Smooth muscle cell (in vitro differentiated cells): Measurements from ENCODE around the gene ADH1A. TPM values are rescaled to one million over a fixed set of nuclear protein-coding genes. Genes with fewer than 3 reads are reported as not detected.

ENCODE experiments used
- DNase-seq: peaks from one replicate; lab custom pipeline; 2025; ENCODE audit not compliant: unreplicated experiment; lab: John Stamatoyannopoulos, UW
- H2AFZ ChIP-seq: fragments of 200-600 bp; sonication (generic); 2 replicates; pipeline ENCODE4 v1.6.0; 2016; ENCODE audit warnings: antibody characterized with exemption, low read depth, mild to moderate bottlenecking
- H3F3A ChIP-seq: fragments of 200-600 bp; sonication (generic); 2 replicates; pipeline ENCODE4 v1.6.0; 2017; ENCODE audit warnings: antibody characterized with exemption, low read depth
- H3K27ac ChIP-seq: fragments of 200-600 bp; sonication (generic); 2 replicates; pipeline ENCODE4 v1.5.1; 2016; ENCODE audit warnings: low read depth, mild to moderate bottlenecking
- H3K27me3 ChIP-seq: fragments of 200-600 bp; sonication (generic); 2 replicates; pipeline ENCODE4 v1.6.1; 2016; ENCODE audit warnings: low read depth, mild to moderate bottlenecking
- H3K36me3 ChIP-seq: fragments of 200-600 bp; sonication (generic); 2 replicates; pipeline ENCODE4 v1.5.1; 2016; ENCODE audit warnings: low read depth
- H3K4me1 ChIP-seq: fragments of 200-600 bp; sonication (generic); 2 replicates; pipeline ENCODE4 v1.5.1; 2016; ENCODE audit warnings: low read depth
- H3K4me2 ChIP-seq: fragments of 200-600 bp; sonication (generic); 2 replicates; pipeline ENCODE4 v1.6.0; 2016; ENCODE audit warnings: mild to moderate bottlenecking
- H3K4me3 ChIP-seq: fragments of 200-600 bp; sonication (generic); 2 replicates; pipeline ENCODE4 v1.5.1; 2016; ENCODE audit warnings: mild to moderate bottlenecking
- H3K79me2 ChIP-seq: fragments of 200-600 bp; sonication (generic); 2 replicates; pipeline ENCODE4 v1.6.0; 2016; ENCODE audit warnings: low read depth, mild to moderate bottlenecking
- H3K9ac ChIP-seq: fragments of 200-600 bp; sonication (generic); 2 replicates; pipeline ENCODE4 v1.6.0; 2016; ENCODE audit warnings: low read depth
- H3K9me3 ChIP-seq: fragments of 200-600 bp; sonication (generic); replicated peaks from 2 replicates; pipeline ENCODE4 v1.5.1; 2016; ENCODE audit warnings: low read depth
- H4K20me1 ChIP-seq: fragments of 200-600 bp; sonication (generic); 2 replicates; pipeline ENCODE4 v1.6.0; 2016; ENCODE audit warnings: low read depth
- WGBS: methylation state at CpG from one replicate; pipeline ENCODE4 v1.1.7; 2016; ENCODE audit warnings: low lambda C conversion rate; 5-methylcytosine and 5-hydroxymethylcytosine counted together
- polyA plus RNA-seq: library from polyadenylated mRNA; unstranded; fragments of >200 nt; fragmentation: Nextera tagmentation; extraction: Ambion mirVana; gene quantifications from 2 replicates; pipeline ENCODE4 v1.2.1, GENCODE V29; 2016
- total RNA-seq: library from RNA; depleted of rRNA; stranded (reverse); fragments of >200 nt; gene quantifications from 2 replicates; pipeline ENCODE4 v1.2.3, GENCODE V29; 2014
- TF ChIP-seq, protein P1 (sequence below): fragments of 200-600 bp; sonication (generic); IDR thresholded peaks from 2 replicates; pipeline ENCODE4 v1.5.1; 2017; ENCODE audit warnings: borderline replicate concordance, mild to moderate bottlenecking, antibody characterized with exemption; ENCODE audit not compliant: insufficient read depth, poor library complexity, severe bottlenecking

Gene ADH1A
- total and polyA plus RNA-seq, 2 experiments from 2014 or later = not detected

DNA sequence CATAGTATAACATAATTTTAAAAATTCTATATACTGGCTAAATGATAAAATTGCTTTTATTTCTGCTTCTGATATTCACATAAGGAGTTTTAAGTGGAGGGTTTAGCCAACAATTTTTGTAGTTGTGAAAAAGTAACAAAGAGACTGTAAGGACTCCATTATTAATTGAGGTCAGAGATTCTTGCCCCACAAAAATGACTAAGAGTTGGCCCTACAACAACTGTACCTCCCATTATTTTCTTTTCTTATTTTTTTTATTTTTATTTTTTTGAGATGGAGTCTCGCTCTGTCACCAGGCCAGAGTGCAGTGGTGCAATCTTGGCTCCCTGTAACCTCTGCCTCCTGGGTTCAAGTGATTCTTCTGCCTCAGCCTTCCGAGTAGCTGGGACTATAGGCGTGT lies 39.9 kb upstream of the ADH1A start:
- no peaks in the 10 kb centered on the region for H3K79me2 ChIP-seq
- H3F3A ChIP-seq = no peaks in the 10 kb centered on the region
- H3K4me1 ChIP-seq = no peaks in the 10 kb centered on the region
- H3K27ac ChIP-seq = no peak overlapping the region
- H3K9me3 ChIP-seq = no peaks in the 10 kb centered on the region
- no peak overlapping the region for H2AFZ ChIP-seq
- H3K36me3 ChIP-seq = no peaks in the 10 kb centered on the region
- no peak overlapping the region for H3K4me3 ChIP-seq
- H3K9ac ChIP-seq = no peak overlapping the region
- H3K27me3 ChIP-seq = no peaks in the 10 kb centered on the region
- H4K20me1 ChIP-seq = no peaks in the 10 kb centered on the region
- no peak for DNase-seq
- 93% methylated on average over 3 of the region's 3 CpGs for WGBS
- TF ChIP-seq, protein P1, sequence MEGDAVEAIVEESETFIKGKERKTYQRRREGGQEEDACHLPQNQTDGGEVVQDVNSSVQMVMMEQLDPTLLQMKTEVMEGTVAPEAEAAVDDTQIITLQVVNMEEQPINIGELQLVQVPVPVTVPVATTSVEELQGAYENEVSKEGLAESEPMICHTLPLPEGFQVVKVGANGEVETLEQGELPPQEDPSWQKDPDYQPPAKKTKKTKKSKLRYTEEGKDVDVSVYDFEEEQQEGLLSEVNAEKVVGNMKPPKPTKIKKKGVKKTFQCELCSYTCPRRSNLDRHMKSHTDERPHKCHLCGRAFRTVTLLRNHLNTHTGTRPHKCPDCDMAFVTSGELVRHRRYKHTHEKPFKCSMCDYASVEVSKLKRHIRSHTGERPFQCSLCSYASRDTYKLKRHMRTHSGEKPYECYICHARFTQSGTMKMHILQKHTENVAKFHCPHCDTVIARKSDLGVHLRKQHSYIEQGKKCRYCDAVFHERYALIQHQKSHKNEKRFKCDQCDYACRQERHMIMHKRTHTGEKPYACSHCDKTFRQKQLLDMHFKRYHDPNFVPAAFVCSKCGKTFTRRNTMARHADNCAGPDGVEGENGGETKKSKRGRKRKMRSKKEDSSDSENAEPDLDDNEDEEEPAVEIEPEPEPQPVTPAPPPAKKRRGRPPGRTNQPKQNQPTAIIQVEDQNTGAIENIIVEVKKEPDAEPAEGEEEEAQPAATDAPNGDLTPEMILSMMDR = no peak
- H3K4me2 ChIP-seq = no peak overlapping the region

DNA sequence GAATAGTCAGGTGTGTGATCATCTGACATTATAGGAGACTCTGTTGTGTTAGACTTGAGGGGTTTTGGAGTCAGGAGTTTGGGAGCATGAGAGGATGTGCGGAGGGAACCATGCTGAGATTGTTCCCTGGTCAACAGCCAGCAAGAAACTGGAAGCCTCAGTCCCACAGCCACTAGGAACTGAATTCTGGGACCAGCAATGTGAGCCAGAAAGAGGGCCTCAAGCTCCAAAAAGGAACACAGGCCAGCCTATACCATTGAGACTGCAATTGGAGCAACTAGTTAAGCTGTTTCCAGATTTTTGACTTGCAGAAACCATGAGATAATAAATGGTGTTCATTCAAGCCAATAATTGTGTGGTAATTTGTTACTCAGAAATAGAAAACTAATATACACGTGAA lies 39.1 kb upstream of the ADH1A start:
- no peak overlapping the region for H3K27ac ChIP-seq
- H4K20me1 ChIP-seq = no peaks in the 10 kb centered on the region
- 87% methylated on average over 2 of the region's 2 CpGs for WGBS
- no peaks in the 10 kb centered on the region for H3K4me1 ChIP-seq
- no peak for DNase-seq
- H3K9me3 ChIP-seq = no peaks in the 10 kb centered on the region
- H3K4me3 ChIP-seq = no peak overlapping the region
- no peak overlapping the region for H2AFZ ChIP-seq
- H3K79me2 ChIP-seq = no peaks in the 10 kb centered on the region
- TF ChIP-seq, protein P1 = no peak
- no peak overlapping the region for H3K4me2 ChIP-seq
- H3F3A ChIP-seq = no peaks in the 10 kb centered on the region
- no peaks in the 10 kb centered on the region for H3K27me3 ChIP-seq
- H3K36me3 ChIP-seq = no peaks in the 10 kb centered on the region
- no peak overlapping the region for H3K9ac ChIP-seq

DNA sequence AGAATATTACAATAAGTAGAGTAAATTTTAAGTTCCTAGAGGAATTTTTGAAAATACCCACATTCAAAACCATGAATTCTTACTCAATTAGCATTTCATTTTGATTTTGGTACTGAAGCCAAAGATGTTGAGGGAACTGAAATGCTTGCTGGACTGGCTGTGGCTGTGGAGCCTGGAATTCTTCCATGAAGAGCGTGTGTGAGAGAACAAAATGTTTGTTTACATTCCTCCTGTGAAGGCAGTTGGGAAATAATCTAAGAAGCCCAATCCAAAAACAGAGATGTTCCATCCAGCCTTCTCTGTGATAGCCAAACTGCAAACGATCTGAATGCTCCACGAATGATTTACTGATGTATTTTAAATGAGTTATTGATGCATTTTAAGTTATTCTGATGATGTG lies 34.2 kb upstream of the ADH1A start:
- Histone ChIP-seq H3K9ac (no peak overlapping the region), H3K79me2 (no peaks in the 10 kb centered on the region), H3K4me3 (no peak overlapping the region), H3K4me2 (no peak overlapping the region), H3K27ac (no peak overlapping the region), H3K27me3 (no peaks in the 10 kb centered on the region), H3K9me3 (no peaks in the 10 kb centered on the region), H3K36me3 (no peaks in the 10 kb centered on the region), H4K20me1 (no peaks in the 10 kb centered on the region), H3K4me1 (peaks cover 10% of the 10 kb centered on the region), H2AFZ (no peak overlapping the region), H3F3A (no peaks in the 10 kb centered on the region)
- WGBS = 66% methylated on average over 3 of the region's 3 CpGs
- TF ChIP-seq, protein P1 = no peak
- DNase-seq = no peak

DNA sequence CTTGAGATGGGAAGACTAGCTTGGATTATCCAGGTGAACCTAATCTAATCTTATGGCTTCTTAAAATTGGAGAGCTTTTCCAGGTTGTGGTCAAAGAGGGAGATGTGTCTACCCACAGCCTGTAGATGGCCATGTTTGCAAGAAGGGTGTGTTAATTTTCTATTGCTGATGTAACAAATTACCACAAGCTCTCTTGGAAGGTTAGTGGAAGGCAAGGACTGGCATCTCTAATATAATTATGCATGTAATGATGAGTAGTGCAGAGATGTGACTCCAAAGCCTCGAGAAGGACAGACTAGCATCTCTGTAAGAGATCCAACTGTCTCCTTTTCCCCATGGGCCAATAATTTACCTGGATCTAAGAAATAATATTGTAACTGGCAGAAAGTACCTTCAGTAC lies 33.6 kb upstream of the ADH1A start:
- DNase-seq = no peak
- H2AFZ ChIP-seq = no peak overlapping the region
- H3K27me3 ChIP-seq = no peaks in the 10 kb centered on the region
- no peaks in the 10 kb centered on the region for H3K9me3 ChIP-seq
- no peak overlapping the region for H3K4me2 ChIP-seq
- H3K4me1 ChIP-seq = peaks cover 10% of the 10 kb centered on the region
- no peak overlapping the region for H3K4me3 ChIP-seq
- TF ChIP-seq, protein P1 = no peak
- no peak overlapping the region for H3K27ac ChIP-seq
- H4K20me1 ChIP-seq = no peaks in the 10 kb centered on the region
- no peaks in the 10 kb centered on the region for H3K79me2 ChIP-seq
- no peaks in the 10 kb centered on the region for H3K36me3 ChIP-seq
- no peaks in the 10 kb centered on the region for H3F3A ChIP-seq
- no peak overlapping the region for H3K9ac ChIP-seq
- 82% methylated on average over 1 of the region's 1 CpG for whole genome bisulfite sequencing
